ENCODE results near the gene CRHBP. TPM values are rescaled to one million over a fixed set of nuclear protein-coding genes. Genes with fewer than 3 reads are reported as not detected.

The CRHBP gene
- total RNA-seq, 1 donor from 2014 or later: 4.7 TPM

- peak; percentile 66 for DNase-seq (ENCODE audit: low read depth)
- Mint-ChIP-seq H3K4me3 (ENCODE audit: unreplicated experiment) (peak overlapping the region; percentile 17), H3K36me3 (ENCODE audit: low read depth, unreplicated experiment) (peaks cover under 1% of the 10 kb centered on the region), H3K9me3 (ENCODE audit: unreplicated experiment) (no peaks in the 10 kb centered on the region), H3K4me1 (ENCODE audit: low read depth, unreplicated experiment) (peaks cover 25% of the 10 kb centered on the region), H3K27ac (ENCODE audit: unreplicated experiment) (peak overlapping the region; percentile 93), H3K27me3 (ENCODE audit: low read depth, unreplicated experiment) (peaks cover 4% of the 10 kb centered on the region)
- TF ChIP-seq CTCF (IDR thresholded peaks at IDR 0.05; ENCODE audit: insufficient read depth, low read depth, low read length) (no peak), EZH2 (IDR thresholded peaks at IDR 0.05; ENCODE audit: insufficient read depth, low read length) (no peak)
- peak overlapping the region; percentile 6 for H2AFZ ChIP-seq (ENCODE audit: low read depth, low read length)
- no peaks in the 10 kb centered on the region for H3K9me3 ChIP-seq (ENCODE audit: insufficient read depth, low read depth, low read length)
- no peaks in the 10 kb centered on the region for H3K79me2 ChIP-seq (ENCODE audit: insufficient read depth, low read length)
- H3K4me3 ChIP-seq (ENCODE audit: insufficient read depth, low read depth, low read length): peak overlapping the region; percentile 4
- H4K20me1 ChIP-seq (ENCODE audit: insufficient read depth, low read length): no peaks in the 10 kb centered on the region
- H3K27ac ChIP-seq (ENCODE audit: low read depth, low read length): peak overlapping the region; percentile 83
- no peaks in the 10 kb centered on the region for H3K36me3 ChIP-seq (ENCODE audit: insufficient read depth, low read length)
- H3K27me3 ChIP-seq (ENCODE audit: insufficient read depth, low read length): peaks cover under 1% of the 10 kb centered on the region
- peak overlapping the region; percentile 80 for H3K4me2 ChIP-seq (ENCODE audit: low read length)
- no peak for FAIRE-seq
- peaks cover 23% of the 10 kb centered on the region for H3K4me1 ChIP-seq (ENCODE audit: insufficient read depth, low read length)
- H3K9ac ChIP-seq (ENCODE audit: low read length): peak overlapping the region; percentile 27
These were observed 7.3 kb downstream of the CRHBP start for GRCh38 chr5:76960004-76960625.

- Mint-ChIP-seq H3K4me1 (ENCODE audit: low read depth, unreplicated experiment) (peaks cover 15% of the 10 kb centered on the region), H3K27ac (ENCODE audit: unreplicated experiment) (no peak overlapping the region), H3K27me3 (ENCODE audit: low read depth, unreplicated experiment) (no peaks in the 10 kb centered on the region), H3K9me3 (ENCODE audit: unreplicated experiment) (no peaks in the 10 kb centered on the region), H3K36me3 (ENCODE audit: low read depth, unreplicated experiment) (no peaks in the 10 kb centered on the region), H3K4me3 (ENCODE audit: unreplicated experiment) (no peak overlapping the region)
- no peaks in the 10 kb centered on the region for H3K79me2 ChIP-seq (ENCODE audit: insufficient read depth, low read length)
- no peak overlapping the region for H3K4me2 ChIP-seq (ENCODE audit: low read length)
- no peak overlapping the region for H2AFZ ChIP-seq (ENCODE audit: low read depth, low read length)
- no peaks in the 10 kb centered on the region for H3K27me3 ChIP-seq (ENCODE audit: insufficient read depth, low read length)
- H3K4me3 ChIP-seq (ENCODE audit: insufficient read depth, low read depth, low read length): no peak overlapping the region
- H3K4me1 ChIP-seq (ENCODE audit: insufficient read depth, low read length): peaks cover 15% of the 10 kb centered on the region
- DNase-seq (ENCODE audit: low read depth): no peak
- no peaks in the 10 kb centered on the region for H3K9me3 ChIP-seq (ENCODE audit: insufficient read depth, low read depth, low read length)
- TF ChIP-seq CTCF (IDR thresholded peaks at IDR 0.05; ENCODE audit: insufficient read depth, low read depth, low read length) (no peak), EZH2 (IDR thresholded peaks at IDR 0.05; ENCODE audit: insufficient read depth, low read length) (no peak)
- H3K27ac ChIP-seq (ENCODE audit: low read depth, low read length): no peak overlapping the region
- FAIRE-seq: no peak
- no peaks in the 10 kb centered on the region for H3K36me3 ChIP-seq (ENCODE audit: insufficient read depth, low read length)
- H3K9ac ChIP-seq (ENCODE audit: low read length): no peak overlapping the region
- no peaks in the 10 kb centered on the region for H4K20me1 ChIP-seq (ENCODE audit: insufficient read depth, low read length)
These were observed 11.2 kb downstream of the CRHBP start for GRCh38 chr5:76964060-76964459.

GRCh38 chr5:76971511-76971910, 18.7 kb downstream of the CRHBP start:
- FAIRE-seq (no peak), DNase-seq (ENCODE audit: low read depth) (no peak)
- peaks cover 5% of the 10 kb centered on the region for H3K4me1 Mint-ChIP-seq (ENCODE audit: low read depth, unreplicated experiment)
- Histone ChIP-seq H3K9me3 (ENCODE audit: insufficient read depth, low read depth, low read length) (no peaks in the 10 kb centered on the region), H3K4me3 (ENCODE audit: insufficient read depth, low read depth, low read length) (no peak overlapping the region), H3K27me3 (ENCODE audit: insufficient read depth, low read length) (no peaks in the 10 kb centered on the region), H2AFZ (ENCODE audit: low read depth, low read length) (no peak overlapping the region), H3K4me1 (ENCODE audit: insufficient read depth, low read length) (no peaks in the 10 kb centered on the region), H4K20me1 (ENCODE audit: insufficient read depth, low read length) (no peaks in the 10 kb centered on the region), H3K9ac (ENCODE audit: low read length) (no peak overlapping the region), H3K79me2 (ENCODE audit: insufficient read depth, low read length) (no peaks in the 10 kb centered on the region), H3K36me3 (ENCODE audit: insufficient read depth, low read length) (no peaks in the 10 kb centered on the region), H3K27ac (ENCODE audit: low read depth, low read length) (no peak overlapping the region), H3K4me2 (ENCODE audit: low read length) (no peak overlapping the region)
- no peaks in the 10 kb centered on the region for H3K9me3 Mint-ChIP-seq (ENCODE audit: unreplicated experiment)
- no peaks in the 10 kb centered on the region for H3K27me3 Mint-ChIP-seq (ENCODE audit: low read depth, unreplicated experiment)
- H3K27ac Mint-ChIP-seq (ENCODE audit: unreplicated experiment): no peak overlapping the region
- TF ChIP-seq EZH2 (IDR thresholded peaks at IDR 0.05; ENCODE audit: insufficient read depth, low read length) (no peak), CTCF (IDR thresholded peaks at IDR 0.05; ENCODE audit: insufficient read depth, low read depth, low read length) (no peak)
- H3K4me3 Mint-ChIP-seq (ENCODE audit: unreplicated experiment): no peak overlapping the region
- no peaks in the 10 kb centered on the region for H3K36me3 Mint-ChIP-seq (ENCODE audit: low read depth, unreplicated experiment)

Measured in astrocyte (in vitro differentiated cells and primary cell).